NCI-H446 treated with DMSO at 0.1 percent for 48 hours (cell line): Measurements from ENCODE around the gene ETFRF1.

ENCODE experiments used
- DNase-seq: peaks from one replicate; lab custom pipeline; 2025; lab: John Stamatoyannopoulos, UW

ETFRF1 gene, protein sequence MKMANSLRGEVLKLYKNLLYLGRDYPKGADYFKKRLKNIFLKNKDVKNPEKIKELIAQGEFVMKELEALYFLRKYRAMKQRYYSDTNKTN

DNA sequence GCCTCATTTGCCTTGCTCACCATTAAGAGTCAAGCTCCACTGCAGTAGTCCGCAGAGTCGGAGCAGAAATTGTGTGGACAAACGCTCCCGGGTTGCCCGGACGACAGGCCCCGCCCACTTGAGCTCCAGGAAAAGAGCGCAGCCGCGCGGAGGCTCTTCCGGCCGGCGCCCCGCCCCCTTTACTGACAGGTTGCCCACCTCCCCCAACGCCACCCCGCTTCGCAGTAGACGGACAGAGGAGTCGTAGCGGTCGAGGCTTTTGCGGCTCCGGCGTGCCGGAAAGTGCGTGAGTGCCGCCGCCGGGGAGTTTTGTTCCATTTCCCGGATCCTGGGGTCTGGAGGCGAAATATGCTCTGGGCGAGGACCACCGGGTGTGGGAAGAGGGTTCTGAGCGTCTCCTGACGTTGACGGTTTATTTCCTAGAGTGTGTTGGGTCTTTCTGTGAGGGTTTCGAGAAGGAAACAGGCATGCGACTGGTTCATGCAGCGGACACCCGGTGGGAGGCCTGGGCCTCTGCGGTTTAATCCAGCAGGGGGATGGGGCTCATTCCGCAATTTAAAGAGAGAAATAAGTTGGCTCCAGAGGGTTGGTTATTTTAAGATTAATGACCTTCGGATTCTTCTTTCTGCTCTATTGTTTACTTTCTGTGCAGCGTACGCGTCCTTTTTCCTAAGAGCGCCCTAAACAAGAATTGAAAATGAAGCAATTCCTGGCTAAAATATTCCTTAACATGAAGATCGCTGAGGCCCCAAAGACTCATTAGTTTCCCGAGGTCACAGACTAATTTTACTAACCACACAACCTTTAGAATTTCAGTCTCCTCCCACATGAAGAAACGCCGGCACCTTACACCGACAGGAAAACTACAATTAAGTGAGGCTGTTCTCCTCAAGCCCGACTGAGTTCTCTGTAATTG lies at the start of gene ETFRF1, which contains the start of gene DNAI7:
Gene ETFRF1 (plus strand): TSS at position 182 of the 916 bp plus-strand sequence. CDS start 8,720 bp downstream, outside the sequence.
Gene DNAI7 (minus strand): TSS at position 105 of the 916 bp plus-strand sequence. CDS start 82 bp downstream, at position 23.
- peak; percentile 83 for DNase-seq

DNA sequence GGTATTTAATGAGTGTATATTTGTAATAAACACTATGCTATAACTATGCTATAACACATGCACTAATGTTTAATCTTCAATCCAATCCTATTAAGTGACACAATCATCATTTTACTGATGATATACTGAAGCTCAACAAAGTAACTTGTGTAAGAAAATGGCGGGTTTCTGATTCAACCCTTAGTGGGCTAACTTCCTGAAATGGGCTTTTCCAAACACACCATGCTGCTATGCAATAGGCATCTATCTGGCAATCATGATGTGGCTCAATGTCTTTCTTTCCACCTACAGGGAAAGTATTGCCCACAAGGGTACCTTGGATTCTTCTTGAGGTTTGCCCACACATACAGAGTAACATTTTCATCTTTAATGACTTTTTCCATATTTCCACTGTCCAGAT lies 48.4 kb upstream of the ETFRF1 start:
- DNase-seq: no peak

DNA sequence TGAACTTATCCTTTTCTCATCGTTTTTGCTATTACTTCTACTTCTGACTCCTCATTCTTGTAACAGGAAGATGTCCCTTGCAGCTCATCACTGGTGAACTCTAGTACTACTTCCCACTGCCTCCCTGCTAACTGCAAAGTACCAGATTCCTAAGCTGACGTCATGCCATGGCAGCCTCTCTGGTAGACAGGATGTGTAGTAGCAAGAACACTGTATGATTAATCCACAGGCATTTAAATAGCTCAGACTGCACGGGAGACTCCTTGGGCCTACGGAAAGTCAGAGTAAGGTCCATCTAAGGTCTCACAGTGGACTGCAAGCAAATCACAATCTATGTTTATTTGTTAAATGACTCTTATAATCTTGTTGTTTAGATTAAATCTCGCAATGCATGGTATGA lies 43.6 kb upstream of the ETFRF1 start:
- DNase-seq: no peak

DNA sequence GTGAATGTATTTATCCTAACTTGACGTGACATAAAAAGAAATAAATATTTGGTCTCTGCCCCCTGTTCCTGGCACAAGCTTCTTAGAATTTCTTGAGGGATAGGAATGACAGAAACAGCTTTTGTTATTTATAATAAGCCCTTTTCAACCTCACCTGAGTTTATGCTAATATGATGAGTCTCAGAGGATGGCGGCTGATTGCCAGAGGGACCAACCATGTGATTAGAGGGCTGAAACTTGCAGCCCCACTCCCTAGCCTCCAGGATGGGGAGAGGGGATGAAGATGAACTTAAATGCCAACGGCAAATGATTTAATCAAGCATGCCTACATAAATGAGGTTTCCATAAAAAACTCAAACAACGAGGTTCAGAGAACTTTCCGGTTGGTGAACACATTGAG lies 43.0 kb upstream of the ETFRF1 start:
- no peak for DNase-seq

DNA sequence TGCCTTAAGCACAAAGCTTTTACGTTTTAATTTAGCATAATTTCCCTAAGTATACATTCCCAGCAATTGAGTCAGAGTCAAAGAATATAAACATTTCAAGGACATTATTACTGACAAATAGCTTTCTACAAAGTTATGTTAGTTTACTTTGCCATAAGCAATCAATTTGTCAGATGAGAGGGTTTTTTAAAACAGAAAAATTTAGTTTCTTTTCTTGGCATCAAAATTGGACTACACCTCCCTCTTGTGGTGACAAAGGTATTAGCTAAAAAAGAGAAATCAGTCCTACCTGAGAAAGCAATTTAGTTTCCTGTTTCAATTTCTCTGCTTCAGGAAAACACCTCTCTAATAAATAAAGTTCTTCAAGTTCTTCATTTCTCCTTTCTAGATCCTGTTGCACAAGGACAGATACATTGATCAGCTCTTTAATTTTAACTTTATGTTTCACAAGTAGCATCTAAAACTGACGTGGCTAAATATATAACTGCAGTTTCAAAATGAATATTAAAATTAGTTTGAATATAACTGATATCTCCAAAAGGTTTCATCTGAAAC lies 39.9 kb upstream of the ETFRF1 start:
- DNase-seq: no peak

DNA sequence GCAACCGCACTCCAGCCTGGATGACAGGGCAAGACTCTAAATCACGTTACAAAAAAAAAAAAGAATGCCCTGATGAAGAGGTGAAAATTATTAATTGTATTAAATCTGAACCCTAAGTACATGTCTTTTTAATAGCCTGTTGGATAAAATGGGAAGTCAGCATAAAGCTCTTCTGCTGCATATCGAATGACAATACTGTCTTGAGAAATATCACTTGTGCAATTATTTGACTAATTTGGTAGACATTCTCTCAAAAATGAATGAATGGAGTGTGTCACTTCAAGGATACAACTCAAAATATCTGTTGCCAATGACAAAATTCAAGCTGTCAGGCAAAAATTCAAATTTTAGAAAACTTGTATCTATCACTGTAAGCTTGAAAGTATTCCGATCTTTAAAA lies 39.0 kb upstream of the ETFRF1 start:
- DNase-seq: no peak

DNA sequence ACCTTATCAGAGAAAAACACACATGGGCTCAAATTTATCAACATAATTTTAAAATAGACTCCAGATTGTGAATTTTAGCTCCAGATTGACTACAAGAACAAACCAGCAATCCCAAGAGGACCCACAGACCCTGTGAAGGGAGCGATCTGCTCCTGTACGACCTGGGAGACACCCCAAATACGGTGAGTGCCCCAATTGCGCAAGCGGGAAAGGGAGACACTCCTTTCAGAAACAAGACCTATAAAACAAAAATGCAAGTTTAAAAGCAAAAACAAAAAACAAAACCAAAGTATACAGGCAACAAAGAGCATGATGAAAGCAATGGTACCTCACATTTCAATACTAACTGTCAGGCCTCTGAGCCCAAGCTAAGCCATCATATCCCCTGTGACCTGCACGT lies 32.2 kb upstream of the ETFRF1 start:
- no peak for DNase-seq

DNA sequence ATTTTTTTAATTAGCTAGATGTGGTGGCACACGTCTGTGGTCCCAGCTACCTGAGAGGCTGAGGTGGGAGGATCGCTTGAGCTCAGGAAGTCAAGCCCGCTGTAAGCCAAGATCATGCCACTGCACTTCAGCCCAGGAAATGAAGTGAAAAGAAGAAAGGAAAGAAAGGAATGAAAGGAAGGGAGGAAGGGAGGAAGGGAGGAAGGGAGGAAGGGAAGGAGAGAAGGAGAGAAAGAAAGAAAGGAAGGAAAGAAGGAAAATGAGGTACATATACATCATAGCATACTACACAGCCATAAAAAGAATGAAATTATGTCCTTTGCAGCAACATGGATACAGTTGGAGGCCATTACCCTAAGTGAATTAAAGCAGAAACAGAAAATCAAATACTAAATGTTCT lies 12.3 kb upstream of the ETFRF1 start:
- DNase-seq: no peak

DNA sequence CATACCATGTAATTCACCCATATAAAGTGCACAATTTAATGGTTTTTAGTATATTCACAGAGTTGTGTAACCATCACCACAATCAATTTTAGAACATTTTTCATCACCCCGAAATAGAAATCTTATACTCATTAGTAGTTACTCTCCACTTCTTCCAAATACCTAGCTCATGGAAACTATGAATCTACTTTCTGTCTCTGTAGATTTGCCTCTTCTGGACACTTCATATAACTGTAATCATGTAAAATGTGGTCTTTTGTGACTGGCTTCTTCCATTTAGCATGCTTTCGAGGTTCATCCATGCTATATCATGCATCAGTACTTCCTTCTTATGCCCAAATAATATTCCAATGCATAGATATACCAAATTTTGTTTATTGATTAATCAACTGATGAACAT lies 10.9 kb upstream of the ETFRF1 start:
- no peak for DNase-seq

DNA sequence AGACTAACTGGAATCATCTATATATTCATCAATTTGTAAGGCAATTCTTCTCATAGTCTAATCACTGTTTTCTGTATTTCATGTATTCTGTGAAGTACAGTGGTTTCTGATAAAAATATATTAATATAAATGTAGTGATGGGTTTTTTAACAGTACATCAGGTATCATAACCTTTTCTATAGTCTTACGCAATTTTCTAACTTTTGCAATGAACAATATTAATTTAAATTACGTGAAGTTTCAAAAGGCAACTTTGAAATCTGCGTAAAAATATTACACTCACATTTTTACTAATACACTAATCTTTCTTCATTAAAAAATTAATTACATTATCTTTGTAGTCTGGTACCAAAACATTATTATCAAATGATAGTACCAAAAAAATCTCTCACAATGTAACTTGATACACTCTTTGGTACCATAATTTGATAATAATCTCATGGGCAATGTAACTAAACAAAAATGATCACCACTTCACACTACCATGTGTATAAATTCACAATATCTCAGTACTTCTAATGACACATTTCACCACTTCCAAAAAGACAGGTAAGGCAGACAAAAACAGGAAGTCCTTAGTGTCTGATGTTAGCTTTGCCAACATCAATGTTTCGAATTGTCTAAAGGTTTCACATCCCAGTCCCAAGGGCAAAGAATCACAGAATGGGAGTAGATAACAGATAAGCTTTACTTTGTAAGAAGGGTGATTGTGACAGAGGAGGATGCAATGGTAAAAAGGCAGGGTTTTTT lies 8.8 kb upstream of the ETFRF1 start:
- DNase-seq: no peak

DNA sequence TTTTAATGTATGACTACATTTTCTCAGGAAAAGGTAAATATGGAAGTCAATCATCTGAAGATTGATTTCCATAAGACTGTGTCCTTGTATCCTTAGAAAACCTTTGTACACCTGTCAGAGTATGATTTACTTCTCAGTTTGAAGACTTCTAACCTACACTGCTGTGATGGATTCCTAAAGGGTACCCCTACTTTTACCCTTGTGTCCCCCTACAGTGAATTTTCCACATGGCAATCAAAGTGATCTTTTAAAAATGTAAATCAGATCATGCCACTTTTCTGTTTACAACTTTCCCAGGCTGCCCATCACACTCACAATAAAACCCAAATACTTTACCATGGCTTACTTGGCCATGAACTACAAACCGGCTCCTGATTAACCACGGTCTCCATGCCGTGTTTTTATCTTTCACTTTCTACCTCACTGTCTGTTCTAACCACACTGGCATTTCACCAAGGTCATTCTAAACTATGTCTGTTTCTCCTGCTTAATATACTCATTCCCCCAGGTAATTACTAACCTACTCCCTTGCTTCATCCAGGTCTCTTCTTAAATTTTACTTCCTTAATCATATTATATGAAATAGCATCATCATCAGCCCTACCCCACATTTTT lies 8.1 kb upstream of the ETFRF1 start:
- no peak for DNase-seq

DNA sequence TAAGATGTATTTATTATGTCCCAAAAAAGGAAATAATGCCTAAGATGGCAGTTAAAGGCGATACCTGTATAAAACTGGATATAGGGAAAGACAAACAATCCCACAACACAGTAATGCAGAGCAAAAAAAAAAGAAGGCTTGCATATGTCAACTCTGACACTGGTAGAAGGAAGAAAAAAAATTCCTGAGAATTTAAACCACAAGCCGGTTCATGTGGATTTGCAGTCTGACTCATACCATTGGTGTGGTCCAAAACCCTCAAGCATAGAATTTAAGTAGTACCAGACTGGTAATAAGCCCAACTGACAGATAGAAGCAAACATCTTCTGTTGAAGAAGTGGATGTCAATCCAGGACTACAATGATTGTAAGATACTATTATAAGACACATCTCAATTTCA lies 7.3 kb upstream of the ETFRF1 start:
- no peak for DNase-seq

DNA sequence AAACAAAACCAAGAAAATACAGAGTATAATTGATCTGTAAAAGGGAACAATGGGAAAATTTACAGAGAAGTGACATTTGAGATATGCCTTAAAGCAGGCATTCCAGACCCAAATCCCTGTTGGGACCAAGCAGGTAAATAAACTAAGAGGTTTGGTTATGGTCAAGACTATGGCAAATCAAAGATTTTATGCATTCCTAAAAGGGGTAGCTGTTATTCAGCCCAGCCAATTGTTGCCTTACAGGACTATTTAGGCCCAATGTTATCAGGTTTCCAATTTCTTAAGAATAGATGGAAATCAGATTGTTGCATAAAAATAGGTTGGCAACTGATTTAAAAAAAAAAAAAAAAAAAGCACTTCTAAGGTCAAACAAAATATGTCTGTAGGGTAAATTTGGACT lies 5.4 kb upstream of the ETFRF1 start:
- no peak for DNase-seq

DNA sequence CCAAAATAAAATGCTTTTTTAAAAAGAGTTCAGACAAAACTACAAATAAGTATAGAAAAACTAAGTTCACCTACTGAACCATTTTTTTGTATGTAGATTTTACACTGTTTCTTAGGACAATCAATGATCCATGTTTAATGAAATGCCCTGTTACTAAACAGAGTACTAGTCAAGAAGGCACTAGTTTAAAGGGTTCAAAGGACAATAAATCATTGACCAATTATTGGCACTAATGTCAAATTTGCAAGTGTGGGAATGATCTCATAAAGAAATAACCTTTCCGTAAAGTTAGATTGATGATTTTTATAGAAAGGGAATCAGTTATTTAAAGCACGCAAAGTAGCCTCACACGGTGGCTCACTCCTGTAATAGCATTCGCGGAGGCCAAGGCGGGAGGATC lies 4.2 kb upstream of the ETFRF1 start:
- DNase-seq: no peak

DNA sequence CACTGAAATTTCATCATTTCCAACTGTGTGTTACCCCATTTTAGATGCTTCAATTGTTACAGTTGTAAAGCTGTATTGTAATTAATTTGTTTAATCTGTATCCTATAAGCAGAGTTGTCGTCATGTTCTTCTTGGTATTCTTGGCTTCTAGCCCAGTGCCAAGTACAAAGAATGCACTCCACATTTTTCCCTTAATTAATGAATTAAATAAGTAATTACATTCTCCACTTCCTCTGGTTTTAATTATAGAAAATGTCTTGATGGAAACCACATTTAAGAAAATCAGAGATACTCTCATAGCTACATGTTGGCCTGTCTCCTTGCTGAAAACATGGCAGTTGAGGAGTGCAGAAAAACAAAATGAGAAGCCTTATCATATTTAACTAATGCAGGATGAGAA lies 823 bp upstream of the ETFRF1 start:
- no peak for DNase-seq

DNA sequence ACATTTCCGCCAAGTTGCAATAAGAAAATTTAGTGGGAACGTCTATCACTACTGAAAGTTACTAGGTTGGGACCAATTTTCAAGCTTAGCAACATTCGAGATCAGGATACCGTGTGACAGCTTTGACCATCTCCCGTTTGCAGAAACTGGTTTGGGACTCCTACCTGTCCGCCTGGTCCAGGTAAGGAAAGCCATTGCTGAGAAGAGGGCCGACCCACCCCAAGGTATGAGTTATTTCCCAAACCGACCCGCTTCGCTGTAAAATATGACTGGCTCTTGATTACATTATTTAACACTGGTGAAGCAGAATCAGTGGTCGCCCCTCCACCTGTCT lies 348 bp upstream of the ETFRF1 start:
- no peak for DNase-seq

DNA sequence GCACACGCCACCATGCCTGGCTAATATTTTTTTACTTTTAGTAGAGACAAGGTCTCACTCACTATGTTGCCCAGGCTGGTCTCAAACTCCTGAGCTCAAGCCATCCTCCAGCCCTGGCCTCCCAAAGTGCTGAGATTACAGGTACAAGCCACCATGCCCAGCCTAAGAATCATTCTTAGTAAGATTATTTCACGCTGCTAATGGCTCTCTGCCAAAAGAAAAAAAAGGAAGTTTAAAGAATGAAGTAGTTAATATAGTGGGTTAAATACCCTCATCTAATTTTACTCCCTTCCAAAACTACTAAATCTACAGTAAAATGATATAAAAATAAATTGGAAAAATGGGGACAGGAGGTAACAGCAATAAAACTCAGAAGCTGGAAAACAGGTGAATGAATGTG lies 2.6 kb downstream of the ETFRF1 start:
- DNase-seq: no peak

DNA sequence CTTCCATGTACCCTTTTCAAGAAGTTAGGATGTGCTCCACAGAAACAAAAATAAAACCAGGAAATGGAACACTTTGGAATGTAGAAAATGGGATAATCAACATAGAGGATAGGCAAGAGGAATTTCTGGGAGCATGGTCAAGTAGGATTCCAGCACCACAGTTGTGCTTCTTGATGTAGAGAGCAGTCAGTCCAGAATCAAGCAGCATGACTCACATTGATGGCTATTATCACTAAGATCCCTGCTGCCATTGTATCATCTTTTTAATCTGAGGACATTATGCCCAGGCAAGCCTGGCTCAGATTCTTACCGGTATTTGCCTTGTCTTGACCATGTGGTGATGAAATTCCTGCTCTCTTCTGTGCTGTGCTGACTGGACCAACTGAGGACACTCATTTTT lies 5.7 kb downstream of the ETFRF1 start:
- no peak for DNase-seq

DNA sequence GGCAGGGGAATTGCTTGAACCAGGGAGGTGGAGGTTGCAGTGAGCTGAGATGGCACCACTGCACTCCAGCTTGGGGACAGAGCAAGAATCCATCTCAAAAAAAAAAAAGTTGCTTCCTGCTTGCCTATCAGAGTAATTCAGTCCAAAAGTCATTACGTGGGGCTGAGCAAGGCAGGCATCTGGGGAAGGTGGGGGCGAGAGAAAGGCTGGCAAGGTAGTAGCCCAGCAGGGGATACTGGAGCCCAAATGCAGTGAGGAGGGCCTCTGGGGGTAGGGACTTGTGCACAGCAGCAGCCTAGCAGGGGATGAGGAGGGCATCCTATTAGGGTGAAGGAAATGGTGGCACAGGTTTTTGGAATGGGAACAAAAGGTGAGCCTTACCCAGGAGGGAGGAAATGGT lies 7.1 kb downstream of the ETFRF1 start:
- no peak for DNase-seq

DNA sequence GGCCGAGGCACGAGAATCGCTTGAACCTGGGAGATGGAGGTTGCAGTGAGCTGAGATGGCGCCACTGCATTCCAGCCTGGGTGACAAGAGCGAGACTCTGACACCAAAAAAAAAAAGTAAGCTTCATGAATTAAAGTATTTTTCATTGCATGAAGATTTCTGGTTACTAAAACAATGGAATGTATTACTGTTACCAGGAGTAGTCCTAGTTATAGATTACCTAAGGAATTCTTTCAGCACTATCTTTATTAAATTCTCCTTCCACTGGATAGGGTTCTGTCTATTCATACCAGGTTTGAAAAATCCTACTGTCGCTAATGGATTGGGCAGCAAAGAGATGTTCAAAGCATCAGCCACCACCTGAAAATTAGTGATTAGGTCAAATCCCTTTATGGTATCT lies 12.4 kb downstream of the ETFRF1 start:
- no peak for DNase-seq

DNA sequence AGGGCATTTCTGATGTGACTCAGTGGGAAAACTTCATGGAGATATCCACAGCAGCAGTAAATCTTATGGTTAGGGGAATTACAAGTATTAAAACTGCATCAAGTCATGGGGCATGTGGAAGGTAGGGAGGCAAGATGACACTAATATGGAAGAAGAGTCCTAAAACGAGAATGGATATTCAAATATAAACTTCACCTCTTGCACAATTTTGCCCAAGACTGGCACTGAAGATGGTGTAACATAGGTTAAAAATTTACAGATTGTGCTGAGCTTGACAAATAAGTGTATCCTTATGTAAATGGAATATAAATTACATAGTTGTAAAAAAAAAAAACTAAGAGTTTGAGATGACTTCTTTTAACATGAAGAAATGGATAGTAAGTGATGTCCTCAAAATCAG lies 12.8 kb downstream of the ETFRF1 start:
- DNase-seq: no peak

DNA sequence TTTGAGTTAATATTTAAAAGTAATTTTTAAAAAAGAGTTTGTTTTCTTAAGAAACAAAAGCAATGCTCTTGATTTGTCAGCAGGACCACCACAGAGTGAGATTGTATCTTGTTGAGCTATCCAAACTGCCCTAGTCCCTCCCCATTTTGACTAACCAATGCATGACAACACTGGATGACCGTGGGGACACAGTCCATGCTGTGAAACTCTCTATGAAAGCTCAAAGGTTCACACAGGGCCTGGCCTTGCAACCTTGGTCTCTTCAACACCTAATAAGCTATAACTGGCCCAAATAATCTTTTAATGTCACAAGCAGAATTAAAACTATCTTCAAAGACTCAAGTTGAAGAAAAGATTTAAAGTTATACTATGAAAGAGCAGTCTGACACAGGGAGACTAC lies 13.5 kb downstream of the ETFRF1 start:
- DNase-seq: no peak
